ENCODE results near the gene GNPDA2.
A peak's percentile ranks its signal among the peaks of the same experiment; 100 is the strongest.
"Not testable (repeated sequence)": the region's sequence is repeated elsewhere in the genome, so short reads cannot be mapped to it uniquely, and the experiment has no call there.

GNPDA2 gene

GRCh38 chr4:44726038-44726871, at the start of gene GNPDA2:
Gene GNPDA2 (minus strand): TSS chr4:44726556. CDS start chr4:44722207, 4,349 bp downstream.
- peak; percentile 71 for DNase-seq

- no peak for DNase-seq
These were observed 46.0 kb upstream of the GNPDA2 start for GRCh38 chr4:44772340-44772739.

GRCh38 chr4:44771789-44772188, 45.4 kb upstream of the GNPDA2 start:
- DNase-seq, result no peak

- no peak for DNase-seq
These were observed 40.1 kb upstream of the GNPDA2 start for GRCh38 chr4:44766453-44766852.

GRCh38 chr4:44765116-44765515, 38.8 kb upstream of the GNPDA2 start:
- DNase-seq, result no peak

- no peak for DNase-seq
These were observed 35.0 kb upstream of the GNPDA2 start for GRCh38 chr4:44761306-44761705.

- DNase-seq, result no peak
These were observed 34.0 kb upstream of the GNPDA2 start for GRCh38 chr4:44760142-44760898.

- DNase-seq, result no peak
These were observed 30.2 kb upstream of the GNPDA2 start for GRCh38 chr4:44756559-44756958.

- no peak for DNase-seq
These were observed 13.8 kb upstream of the GNPDA2 start for GRCh38 chr4:44740201-44740600.

GRCh38 chr4:44738615-44739014, 12.3 kb upstream of the GNPDA2 start:
- no peak for DNase-seq

GRCh38 chr4:44736900-44737299, 10.5 kb upstream of the GNPDA2 start:
- DNase-seq, result no peak

- DNase-seq, result not testable (repeated sequence)
These were observed 2.3 kb upstream of the GNPDA2 start for GRCh38 chr4:44728694-44729093.

GRCh38 chr4:44727471-44727870, 1.1 kb upstream of the GNPDA2 start:
- DNase-seq, result no peak

GRCh38 chr4:44725726-44726037, 674 bp downstream of the GNPDA2 start:
- no peak for DNase-seq

GRCh38 chr4:44725166-44725565, 1.2 kb downstream of the GNPDA2 start:
- no peak for DNase-seq

GRCh38 chr4:44722001-44722400, 4.4 kb downstream of the GNPDA2 start:
- DNase-seq, result no peak

- DNase-seq, result no peak
These were observed 6.0 kb downstream of the GNPDA2 start for GRCh38 chr4:44720371-44720770.

GRCh38 chr4:44716597-44716996, 9.8 kb downstream of the GNPDA2 start:
- DNase-seq, result no peak

GRCh38 chr4:44713125-44713524, 13.2 kb downstream of the GNPDA2 start:
- DNase-seq, result no peak

- no peak for DNase-seq
These were observed 21.7 kb downstream of the GNPDA2 start for GRCh38 chr4:44704673-44705072.

GRCh38 chr4:44701037-44701436, 25.3 kb downstream of the GNPDA2 start:
- DNase-seq, result no peak

GRCh38 chr4:44700427-44700826, 25.9 kb downstream of the GNPDA2 start:
- DNase-seq, result no peak

GRCh38 chr4:44684648-44685047, 41.7 kb downstream of the GNPDA2 start:
- DNase-seq, result no peak

- DNase-seq, result no peak
These were observed 47.3 kb downstream of the GNPDA2 start for GRCh38 chr4:44679060-44679459.

Measured in NCI-H524 treated with DMSO at 0.1 percent for 48 hours (cell line).